ENCODE measurements around the gene KCNJ14.

KCNJ14 gene

GRCh38 chr19:48492925-48493717, 37.7 kb downstream of the KCNJ14 start:
- TF ChIP-seq ZNF8 (CRISPR knock-in tag; IDR thresholded peaks at IDR 0.05) (no peak), CSDC2 (CRISPR knock-in tag; IDR thresholded peaks at IDR 0.05) (no peak), ZNF565 (CRISPR knock-in tag; conservative IDR thresholded peaks at IDR 0.05; ENCODE audit: low read depth) (no peak), RARB (CRISPR knock-in tag; IDR thresholded peaks at IDR 0.05) (no peak), BACH2 (CRISPR knock-in tag; IDR thresholded peaks at IDR 0.05; ENCODE audit: borderline replicate concordance) (no peak), ISL1 (CRISPR knock-in tag; IDR thresholded peaks at IDR 0.05) (no peak), POU6F1 (CRISPR knock-in tag; IDR thresholded peaks at IDR 0.05; ENCODE audit: borderline replicate concordance, low read depth) (no peak), PATZ1 (CRISPR knock-in tag; IDR thresholded peaks at IDR 0.05; ENCODE audit: borderline replicate concordance) (no peak), TCF4 (CRISPR knock-in tag; IDR thresholded peaks at IDR 0.05; ENCODE audit: borderline replicate concordance) (no peak), GLIS3 (CRISPR knock-in tag; IDR thresholded peaks at IDR 0.05) (no peak), TOX (CRISPR knock-in tag; IDR thresholded peaks at IDR 0.05; ENCODE audit: borderline replicate concordance) (no peak), OSR1 (CRISPR knock-in tag; IDR thresholded peaks at IDR 0.05) (no peak)
- peak; percentile 89 for ATAC-seq

- peak; percentile 12 for ATAC-seq
- no peak for TF ChIP-seq CSDC2 (CRISPR knock-in tag; IDR thresholded peaks at IDR 0.05)
- no peak for TF ChIP-seq ZNF70 (CRISPR knock-in tag; IDR thresholded peaks at IDR 0.05)
- TF ChIP-seq ARNTL (CRISPR knock-in tag; IDR thresholded peaks at IDR 0.05; ENCODE audit: borderline replicate concordance, low read depth), result no peak
- no peak for TF ChIP-seq CSRNP3 (CRISPR knock-in tag; IDR thresholded peaks at IDR 0.05)
- no peak for TF ChIP-seq OSR1 (CRISPR knock-in tag; IDR thresholded peaks at IDR 0.05)
- TF ChIP-seq BACH2 (CRISPR knock-in tag; IDR thresholded peaks at IDR 0.05; ENCODE audit: borderline replicate concordance), result no peak
- TF ChIP-seq CREB5 (CRISPR knock-in tag; IDR thresholded peaks at IDR 0.05; ENCODE audit: low read depth), result no peak
- no peak for TF ChIP-seq PATZ1 (CRISPR knock-in tag; IDR thresholded peaks at IDR 0.05; ENCODE audit: borderline replicate concordance)
- no peak for TF ChIP-seq TSHZ2 (CRISPR knock-in tag; IDR thresholded peaks at IDR 0.05)
- TF ChIP-seq POU6F1 (CRISPR knock-in tag; IDR thresholded peaks at IDR 0.05; ENCODE audit: borderline replicate concordance, low read depth), result no peak
- no peak for TF ChIP-seq GLIS3 (CRISPR knock-in tag; IDR thresholded peaks at IDR 0.05)
Observed at GRCh38 chr19:48493718-48494401, 38.5 kb downstream of the KCNJ14 start.
